NB4 (cell line): ENCODE measurements around the gene GPR17.

Source experiments
- MYC ChIP-seq: IDR thresholded peaks from 2 replicates; pipeline ENCODE4 v1.6.1; 2011; ENCODE audit warnings: low read depth, low read length
- POLR2A ChIP-seq: IDR thresholded peaks from 2 replicates; pipeline ENCODE4 v1.6.1; 2011; ENCODE audit warnings: mild to moderate bottlenecking; ENCODE audit not compliant: insufficient read length; ENCODE audit errors: extremely low read depth
- TF ChIP-seq, protein P1 (sequence below): IDR thresholded peaks from one replicate; pipeline ENCODE4 v1.5.1; 2012; ENCODE audit warnings: low read depth, low read length
- TF ChIP-seq, protein P2 (sequence below): IDR thresholded peaks from 2 replicates; pipeline ENCODE4 v1.6.1; 2011; ENCODE audit warnings: low read depth, low read length

DNA sequence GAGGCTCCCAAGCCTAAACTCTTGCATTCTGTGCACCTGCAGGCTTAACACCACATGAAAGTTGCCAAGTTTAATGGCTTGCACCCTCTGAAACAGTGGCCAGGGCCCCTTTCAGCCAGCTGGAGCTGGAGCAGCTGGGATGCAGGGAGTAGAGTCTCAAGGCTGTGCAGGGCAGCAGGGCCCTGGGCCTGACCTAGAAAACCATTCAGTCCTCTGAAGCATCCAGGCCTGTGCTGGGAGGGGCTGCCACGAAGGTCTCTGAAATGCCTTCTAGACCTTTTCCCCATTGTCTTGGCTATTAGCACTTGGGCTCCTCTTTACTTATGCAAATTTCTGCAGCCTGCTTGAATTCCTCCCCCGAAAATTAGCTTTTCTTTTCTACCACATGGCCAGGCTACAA lies 44.7 kb downstream of the GPR17 start:
- TF ChIP-seq, protein P1, sequence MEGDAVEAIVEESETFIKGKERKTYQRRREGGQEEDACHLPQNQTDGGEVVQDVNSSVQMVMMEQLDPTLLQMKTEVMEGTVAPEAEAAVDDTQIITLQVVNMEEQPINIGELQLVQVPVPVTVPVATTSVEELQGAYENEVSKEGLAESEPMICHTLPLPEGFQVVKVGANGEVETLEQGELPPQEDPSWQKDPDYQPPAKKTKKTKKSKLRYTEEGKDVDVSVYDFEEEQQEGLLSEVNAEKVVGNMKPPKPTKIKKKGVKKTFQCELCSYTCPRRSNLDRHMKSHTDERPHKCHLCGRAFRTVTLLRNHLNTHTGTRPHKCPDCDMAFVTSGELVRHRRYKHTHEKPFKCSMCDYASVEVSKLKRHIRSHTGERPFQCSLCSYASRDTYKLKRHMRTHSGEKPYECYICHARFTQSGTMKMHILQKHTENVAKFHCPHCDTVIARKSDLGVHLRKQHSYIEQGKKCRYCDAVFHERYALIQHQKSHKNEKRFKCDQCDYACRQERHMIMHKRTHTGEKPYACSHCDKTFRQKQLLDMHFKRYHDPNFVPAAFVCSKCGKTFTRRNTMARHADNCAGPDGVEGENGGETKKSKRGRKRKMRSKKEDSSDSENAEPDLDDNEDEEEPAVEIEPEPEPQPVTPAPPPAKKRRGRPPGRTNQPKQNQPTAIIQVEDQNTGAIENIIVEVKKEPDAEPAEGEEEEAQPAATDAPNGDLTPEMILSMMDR: no peak
- TF ChIP-seq, protein P2, sequence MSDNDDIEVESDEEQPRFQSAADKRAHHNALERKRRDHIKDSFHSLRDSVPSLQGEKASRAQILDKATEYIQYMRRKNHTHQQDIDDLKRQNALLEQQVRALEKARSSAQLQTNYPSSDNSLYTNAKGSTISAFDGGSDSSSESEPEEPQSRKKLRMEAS: no peak
- no peak for TF ChIP-seq POLR2A
- TF ChIP-seq MYC: no peak
